H9 (cell line): ENCODE data around the gene USP3. TPM values are rescaled to one million over a fixed set of nuclear protein-coding genes. Genes with fewer than 3 reads are reported as not detected.
A peak's percentile ranks its signal among the peaks of the same experiment; 100 is the strongest.

Source experiments
- DNase-seq: peaks from one replicate; pipeline ENCODE4 v3.0.0-alpha.2; 2017
- H2AFZ ChIP-seq: one replicate; pipeline ENCODE4 v1.6.1; 2013; ENCODE audit warnings: mild to moderate bottlenecking, low read length, control low read depth, moderate library complexity
- H2AK5ac ChIP-seq: 2 replicates; pipeline ENCODE4 v1.6.1; 2013; ENCODE audit warnings: low read length, control low read depth, mixed read lengths; ENCODE audit not compliant: insufficient read length
- H2BK120ac ChIP-seq: one replicate; pipeline ENCODE4 v1.6.1; 2013; ENCODE audit warnings: low read depth, mild to moderate bottlenecking, low read length, control low read depth, inconsistent platforms; ENCODE audit not compliant: poor library complexity, severe bottlenecking
- H2BK12ac ChIP-seq: 2 replicates; pipeline ENCODE4 v1.6.1; 2013; ENCODE audit warnings: low read length, control low read depth, mixed read lengths, low read depth; ENCODE audit not compliant: insufficient read length
- H2BK15ac ChIP-seq: 2 replicates; pipeline ENCODE4 v1.6.1; 2013; ENCODE audit warnings: low read depth, low read length, control low read depth
- H2BK20ac ChIP-seq: one replicate; pipeline ENCODE4 v1.6.1; 2013; ENCODE audit warnings: low read depth, mild to moderate bottlenecking, low read length, control low read depth, inconsistent platforms; ENCODE audit not compliant: poor library complexity, severe bottlenecking
- H2BK5ac ChIP-seq: 2 replicates; pipeline ENCODE4 v1.6.1; 2013; ENCODE audit warnings: low read length, control low read depth, mixed read lengths; ENCODE audit not compliant: insufficient read length
- H3K14ac ChIP-seq: 2 replicates; pipeline ENCODE4 v1.6.1; 2013; ENCODE audit warnings: low read length, control low read depth; ENCODE audit not compliant: insufficient read depth
- H3K18ac ChIP-seq: 2 replicates; pipeline ENCODE4 v1.6.1; 2013; ENCODE audit warnings: low read depth, mild to moderate bottlenecking, mixed read lengths, low read length, control low read depth; ENCODE audit not compliant: insufficient read length
- H3K23ac ChIP-seq: 2 replicates; pipeline ENCODE4 v1.6.1; 2013; ENCODE audit warnings: low read length, control low read depth, mixed read lengths, low read depth; ENCODE audit not compliant: insufficient read length
- H3K23me2 ChIP-seq: 2 replicates; pipeline ENCODE4 v1.6.1; 2013; ENCODE audit warnings: low read depth, mild to moderate bottlenecking, mixed read lengths, low read length, control low read depth; ENCODE audit not compliant: insufficient read length, poor library complexity, severe bottlenecking
- H3K27ac ChIP-seq: 2 replicates; pipeline ENCODE4 v1.5.1; 2013; ENCODE audit warnings: low read length, control low read depth, mixed read lengths, low read depth; ENCODE audit not compliant: insufficient read length
- H3K27me3 ChIP-seq: 2 replicates; pipeline ENCODE4 v1.6.1; 2013; ENCODE audit warnings: low read length, control low read depth, inconsistent platforms; ENCODE audit not compliant: insufficient read depth
- H3K4ac ChIP-seq: 2 replicates; pipeline ENCODE4 v1.6.1; 2013; ENCODE audit warnings: low read depth, mild to moderate bottlenecking, control low read depth, inconsistent platforms, low read length, moderate library complexity
- H3K4me1 ChIP-seq: 2 replicates; pipeline ENCODE4 v1.6.1; 2013; ENCODE audit warnings: low read length, control low read depth, inconsistent platforms; ENCODE audit not compliant: insufficient read depth
- H3K4me2 ChIP-seq: 2 replicates; pipeline ENCODE4 v1.6.1; 2013; ENCODE audit warnings: low read length, control low read depth, mixed read lengths; ENCODE audit not compliant: insufficient read length, insufficient read depth
- H3K56ac ChIP-seq: 2 replicates; pipeline ENCODE4 v1.6.1; 2013; ENCODE audit warnings: low read depth, mild to moderate bottlenecking, mixed read lengths, low read length, control low read depth; ENCODE audit not compliant: insufficient read length
- H3K79me1 ChIP-seq: 2 replicates; pipeline ENCODE4 v1.6.1; 2013; ENCODE audit warnings: low read depth, mild to moderate bottlenecking, moderate library complexity, low read length, control low read depth, inconsistent platforms; ENCODE audit not compliant: insufficient read depth, poor library complexity, severe bottlenecking
- H3K79me2 ChIP-seq: 2 replicates; pipeline ENCODE4 v1.6.1; 2013; ENCODE audit warnings: low read length, control low read depth, inconsistent platforms; ENCODE audit not compliant: insufficient read depth
- H3K9ac ChIP-seq: 2 replicates; pipeline ENCODE4 v1.6.1; 2013; ENCODE audit warnings: low read length, control low read depth, mixed read lengths; ENCODE audit not compliant: insufficient read length; ENCODE audit errors: extremely low read depth
- H3K9me3 ChIP-seq: one replicate; pipeline ENCODE4 v1.6.1; 2013; ENCODE audit warnings: low read depth, low read length, inconsistent platforms; ENCODE audit not compliant: control insufficient read depth
- H3T11ph ChIP-seq: one replicate; pipeline ENCODE4 v1.6.1; 2013; ENCODE audit warnings: mild to moderate bottlenecking, low read length, control low read depth, inconsistent platforms
- H4K20me1 ChIP-seq: one replicate; pipeline ENCODE4 v1.6.1; 2013; ENCODE audit not compliant: control insufficient read depth, insufficient read length, insufficient read depth
- H4K5ac ChIP-seq: 2 replicates; pipeline ENCODE4 v1.6.1; 2013; ENCODE audit warnings: low read depth, mild to moderate bottlenecking, mixed read lengths, low read length, control low read depth; ENCODE audit not compliant: insufficient read length
- H4K8ac ChIP-seq: replicated peaks from 2 replicates; pipeline ENCODE4 v1.6.1; 2013; ENCODE audit warnings: low read length, control low read depth, mixed read lengths, low read depth; ENCODE audit not compliant: insufficient read length
- H4K91ac ChIP-seq: 2 replicates; pipeline ENCODE4 v1.6.1; 2013; ENCODE audit warnings: low read depth, mild to moderate bottlenecking, moderate library complexity, mixed read lengths, low read length, control low read depth; ENCODE audit not compliant: insufficient read length
- H3K27ac Mint-ChIP-seq, 3 experiments: 2 replicates in 2 of 3; 3 replicates in 1 of 3; pipeline ENCODE4 v1.8.0; 2020 to 2021; ENCODE audit warnings: mixed read lengths in 3 of 3, mild to moderate bottlenecking in 1 of 3, moderate library complexity in 1 of 3
- H3K27me3 Mint-ChIP-seq: 2 replicates; pipeline ENCODE4 v1.8.0; 2021; ENCODE audit warnings: low read depth, mild to moderate bottlenecking, moderate library complexity, mixed read lengths
- H3K36me3 Mint-ChIP-seq, 3 experiments: 2 replicates in 2 of 3; 3 replicates in 1 of 3; pipeline ENCODE4 v1.8.0; 2020 to 2021; ENCODE audit warnings: low read depth in 3 of 3, mixed read lengths in 3 of 3; ENCODE audit not compliant: insufficient read depth in 1 of 3
- H3K4me1 Mint-ChIP-seq, 2 experiments: 2 replicates each; pipeline ENCODE4 v1.8.0; 2020; ENCODE audit warnings: mixed read lengths in 2 of 2
- H3K4me3 Mint-ChIP-seq, 2 experiments: 2 replicates in 1 of 2; 3 replicates in 1 of 2; pipeline ENCODE4 v1.8.0; 2020 to 2021; ENCODE audit warnings: mild to moderate bottlenecking in 2 of 2, mixed read lengths in 2 of 2, moderate library complexity in 1 of 2
- H3K9me3 Mint-ChIP-seq, 2 experiments: 2 replicates in 1 of 2; 3 replicates in 1 of 2; pipeline ENCODE4 v1.8.0; 2020; ENCODE audit warnings: mild to moderate bottlenecking in 2 of 2, mixed read lengths in 2 of 2, moderate library complexity in 1 of 2
- WGBS: extraction: QIAGEN DNeasy Blood & Tissue Kit; methylation state at CpG from one replicate; pipeline ENCODE4 v1.1.7; 2013; ENCODE audit warnings: missing lambda C conversion rate, low lambda C conversion rate, mixed read lengths; ENCODE audit not compliant: insufficient read length; ENCODE audit errors: extremely low coverage; 5-methylcytosine and 5-hydroxymethylcytosine counted together
- total RNA-seq: library from RNA; stranded (reverse); gene quantifications from 2 replicates; pipeline ENCODE4 v1.2.1, GENCODE V29; 2021
- TF ChIP-seq, protein P1 (sequence below): fragments of 200-600 bp; sonication (generic); conservative IDR thresholded peaks from 3 replicates; pipeline ENCODE4 v1.8.0; 2021; ENCODE audit warnings: antibody characterized with exemption, mild to moderate bottlenecking

The USP3 gene
- total RNA-seq, 1 experiment from 2014 or later: 14.2 TPM

DNA sequence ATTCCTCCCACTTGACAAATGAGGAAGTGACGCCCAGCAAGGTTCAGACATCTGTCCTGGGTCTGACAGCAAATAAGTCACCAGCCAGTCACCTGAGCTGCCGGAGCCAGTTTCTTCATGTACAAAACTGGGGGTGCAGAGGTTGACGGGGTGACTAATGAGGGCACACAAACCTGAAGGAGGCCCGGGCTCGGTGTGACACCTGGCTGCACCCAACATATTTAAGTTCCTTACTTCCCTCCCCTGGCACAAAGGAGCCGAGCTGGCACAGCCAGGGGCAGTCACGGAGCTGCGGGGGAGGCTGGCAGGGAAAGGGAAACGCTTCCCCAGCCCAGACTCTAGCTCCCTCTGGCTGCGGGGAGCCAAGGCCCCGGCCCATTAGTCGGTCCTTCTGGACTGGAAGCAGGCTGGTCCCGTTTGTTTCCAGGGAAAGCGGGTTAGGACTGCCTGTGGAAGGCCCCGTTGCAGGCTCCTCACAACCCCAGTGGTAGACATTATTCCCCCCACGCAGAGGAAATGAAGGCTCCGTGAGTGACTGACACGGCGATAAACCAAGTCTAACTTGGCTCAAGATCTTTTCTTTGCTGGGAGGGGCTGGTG lies 95.1 kb downstream of the USP3 start:
- H3K14ac ChIP-seq: no peak overlapping the region
- H3K79me2 ChIP-seq: no peaks in the 10 kb centered on the region
- no peak overlapping the region for H2BK20ac ChIP-seq
- H4K91ac ChIP-seq: no peak overlapping the region
- H3T11ph ChIP-seq: no peak overlapping the region
- TF ChIP-seq, protein P1, sequence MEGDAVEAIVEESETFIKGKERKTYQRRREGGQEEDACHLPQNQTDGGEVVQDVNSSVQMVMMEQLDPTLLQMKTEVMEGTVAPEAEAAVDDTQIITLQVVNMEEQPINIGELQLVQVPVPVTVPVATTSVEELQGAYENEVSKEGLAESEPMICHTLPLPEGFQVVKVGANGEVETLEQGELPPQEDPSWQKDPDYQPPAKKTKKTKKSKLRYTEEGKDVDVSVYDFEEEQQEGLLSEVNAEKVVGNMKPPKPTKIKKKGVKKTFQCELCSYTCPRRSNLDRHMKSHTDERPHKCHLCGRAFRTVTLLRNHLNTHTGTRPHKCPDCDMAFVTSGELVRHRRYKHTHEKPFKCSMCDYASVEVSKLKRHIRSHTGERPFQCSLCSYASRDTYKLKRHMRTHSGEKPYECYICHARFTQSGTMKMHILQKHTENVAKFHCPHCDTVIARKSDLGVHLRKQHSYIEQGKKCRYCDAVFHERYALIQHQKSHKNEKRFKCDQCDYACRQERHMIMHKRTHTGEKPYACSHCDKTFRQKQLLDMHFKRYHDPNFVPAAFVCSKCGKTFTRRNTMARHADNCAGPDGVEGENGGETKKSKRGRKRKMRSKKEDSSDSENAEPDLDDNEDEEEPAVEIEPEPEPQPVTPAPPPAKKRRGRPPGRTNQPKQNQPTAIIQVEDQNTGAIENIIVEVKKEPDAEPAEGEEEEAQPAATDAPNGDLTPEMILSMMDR: peak; percentile 67
- H2BK5ac ChIP-seq: no peak overlapping the region
- no peak overlapping the region for H4K5ac ChIP-seq
- no peak overlapping the region for H4K8ac ChIP-seq
- H3K9me3 ChIP-seq: no peaks in the 10 kb centered on the region
- H3K23ac ChIP-seq: no peak overlapping the region
- WGBS: no CpG with 5 or more reads among the region's 19 CpGs
- Mint-ChIP-seq H3K4me3 (peak overlapping the region; percentile 62 to 74), H3K27me3 (peaks cover 36% of the 10 kb centered on the region), H3K4me1 (peaks cover 22 to 41% of the 10 kb centered on the region in 2 experiments), H3K36me3 (no peaks in the 10 kb centered on the region; a peak in 1 of 7 replicates), H3K9me3 (no peaks in the 10 kb centered on the region), H3K27ac (peak overlapping the region in 1 of 3 experiments; percentile 62; a peak in 1 of 7 replicates)
- H3K4ac ChIP-seq: no peak overlapping the region
- H3K23me2 ChIP-seq: peaks cover 11% of the 10 kb centered on the region
- no peak overlapping the region for H3K4me2 ChIP-seq
- H3K79me1 ChIP-seq: no peaks in the 10 kb centered on the region
- no peak overlapping the region for H3K56ac ChIP-seq
- H2BK15ac ChIP-seq: no peak overlapping the region
- H3K18ac ChIP-seq: no peak overlapping the region
- no peak overlapping the region for H3K27ac ChIP-seq
- peaks cover 3% of the 10 kb centered on the region; the same call in 1 of the 2 replicates for H3K27me3 ChIP-seq
- no peaks in the 10 kb centered on the region for H4K20me1 ChIP-seq
- no peak overlapping the region for H3K9ac ChIP-seq
- no peak overlapping the region for H2AK5ac ChIP-seq
- no peak overlapping the region for H2BK12ac ChIP-seq
- no peaks in the 10 kb centered on the region; the same call in 1 of the 2 replicates for H3K4me1 ChIP-seq
- no peak overlapping the region for H2BK120ac ChIP-seq
- H2AFZ ChIP-seq: no peak overlapping the region
- peak; percentile 70 for DNase-seq
